Chondrocyte (in vitro differentiated cells): ENCODE results near the gene PLEKHN1. TPM values are rescaled to one million over a fixed set of nuclear protein-coding genes. Genes with fewer than 3 reads are reported as not detected.

Experiments used
- DNase-seq: peaks from one replicate; pipeline ENCODE4 v3.0.0; 2021; ENCODE audit warnings: mixed read lengths, low spot score
- H3K27ac Mint-ChIP-seq: one replicate; pipeline ENCODE4 v1.8.0; 2021; ENCODE audit warnings: mild to moderate bottlenecking, moderate library complexity, mixed read lengths; ENCODE audit not compliant: unreplicated experiment
- H3K27me3 Mint-ChIP-seq: 2 replicates; pipeline ENCODE4 v1.8.0; 2021; ENCODE audit warnings: low read depth, mixed read lengths
- H3K36me3 Mint-ChIP-seq: 2 replicates; pipeline ENCODE4 v1.8.0; 2021; ENCODE audit warnings: low read depth, mixed read lengths
- H3K4me1 Mint-ChIP-seq: 2 replicates; pipeline ENCODE4 v1.8.0; 2021; ENCODE audit warnings: low read depth, mild to moderate bottlenecking, mixed read lengths
- H3K4me3 Mint-ChIP-seq: one replicate; pipeline ENCODE4 v1.8.0; 2021; ENCODE audit warnings: mild to moderate bottlenecking, moderate library complexity, mixed read lengths; ENCODE audit not compliant: unreplicated experiment
- H3K9me3 Mint-ChIP-seq: 2 replicates; pipeline ENCODE4 v1.8.0; 2021; ENCODE audit warnings: low read depth, mixed read lengths
- CTCF ChIP-seq: fragments of 200-600 bp; sonication (generic); IDR thresholded peaks from 2 replicates; pipeline ENCODE4 v1.5.0; 2021; ENCODE audit warnings: antibody characterized with exemption, mild to moderate bottlenecking, moderate library complexity
- total RNA-seq: library from RNA; stranded (reverse); gene quantifications from 3 replicates; pipeline ENCODE4 v1.2.1, GENCODE V29; 2021

The PLEKHN1 gene
- total RNA-seq, 1 donor from 2014 or later, result 0.17 TPM

GRCh38 chr1:996851-997712 lies 30.8 kb downstream of the PLEKHN1 start:
- H3K27ac Mint-ChIP-seq, result peak overlapping the region; percentile 77
- no peak for TF ChIP-seq CTCF
- H3K4me3 Mint-ChIP-seq, result peak overlapping the region; percentile 56
- no peaks in the 10 kb centered on the region for H3K27me3 Mint-ChIP-seq
- H3K9me3 Mint-ChIP-seq, result peaks cover 5% of the 10 kb centered on the region
- H3K4me1 Mint-ChIP-seq, result peaks cover 14% of the 10 kb centered on the region
- H3K36me3 Mint-ChIP-seq, result peaks cover 4% of the 10 kb centered on the region
- no peak for DNase-seq

GRCh38 chr1:997713-997992 lies 31.4 kb downstream of the PLEKHN1 start:
- TF ChIP-seq CTCF, result no peak
- H3K4me1 Mint-ChIP-seq, result peaks cover 14% of the 10 kb centered on the region
- DNase-seq, result no peak
- peaks cover under 1% of the 10 kb centered on the region for H3K9me3 Mint-ChIP-seq
- H3K4me3 Mint-ChIP-seq, result no peak overlapping the region
- H3K27ac Mint-ChIP-seq, result no peak overlapping the region
- H3K36me3 Mint-ChIP-seq, result peaks cover under 1% of the 10 kb centered on the region
- no peaks in the 10 kb centered on the region for H3K27me3 Mint-ChIP-seq

GRCh38 chr1:997993-998744 lies 31.9 kb downstream of the PLEKHN1 start:
- H3K4me3 Mint-ChIP-seq, result peak overlapping the region; percentile 72

GRCh38 chr1:998745-998994 lies 32.4 kb downstream of the PLEKHN1 start:
- peaks cover 17% of the 10 kb centered on the region for H3K4me1 Mint-ChIP-seq
- H3K9me3 Mint-ChIP-seq, result no peaks in the 10 kb centered on the region
- TF ChIP-seq CTCF, result no peak
- peak overlapping the region; percentile 72 for H3K4me3 Mint-ChIP-seq
- DNase-seq, result no peak
- H3K27ac Mint-ChIP-seq, result peak overlapping the region; percentile 63
- H3K27me3 Mint-ChIP-seq, result no peaks in the 10 kb centered on the region
- H3K36me3 Mint-ChIP-seq, result no peaks in the 10 kb centered on the region

More at GRCh38 chr1:997993-998744, 31.9 kb downstream of the PLEKHN1 start:
- TF ChIP-seq CTCF, result no peak
- no peaks in the 10 kb centered on the region for H3K9me3 Mint-ChIP-seq
- H3K27me3 Mint-ChIP-seq, result no peaks in the 10 kb centered on the region
- H3K27ac Mint-ChIP-seq, result peak overlapping the region; percentile 63
- H3K36me3 Mint-ChIP-seq, result no peaks in the 10 kb centered on the region
- DNase-seq, result no peak
- H3K4me1 Mint-ChIP-seq, result peaks cover 16% of the 10 kb centered on the region

GRCh38 chr1:998995-999724 lies 32.9 kb downstream of the PLEKHN1 start:
- Mint-ChIP-seq H3K9me3 (no peaks in the 10 kb centered on the region), H3K27ac (no peak overlapping the region), H3K36me3 (no peaks in the 10 kb centered on the region), H3K4me1 (peaks cover 17% of the 10 kb centered on the region), H3K4me3 (peak overlapping the region; percentile 72), H3K27me3 (no peaks in the 10 kb centered on the region)
- no peak for DNase-seq
- TF ChIP-seq CTCF, result peak; percentile 31
